Common myeloid progenitor, CD34-positive (primary cell): Measurements from ENCODE around the gene COL19A1.

Experiments used
- CTCF ChIA-PET: fragments of 350-600 bp; sonication (Branson Sonifier 250); formaldehyde crosslinking; loops from one replicate; lab custom pipeline; 2021; ENCODE audit warnings: antibody characterized with exemption; lab: Charles Lee
- POLR2A ChIA-PET: fragments of 350-600 bp; sonication (Branson Sonifier 250); formaldehyde crosslinking; loops from one replicate; lab custom pipeline; 2021; ENCODE audit warnings: antibody characterized with exemption; lab: Charles Lee
- DNase-seq, 3 donors: peaks; one replicate each; pipeline versions ENCODE4 v3.0.0 to v3.0.0-alpha.2; 2013
- H3K27ac ChIP-seq, 2 experiments: 1 replicate in 1 of 2; 2 replicates in 1 of 2; pipeline ENCODE4 v1.7.0; 2013; ENCODE audit warnings: inconsistent platforms in 2 of 2, low read length in 2 of 2, mild to moderate bottlenecking in 2 of 2, low read depth in 1 of 2, moderate library complexity in 1 of 2; ENCODE audit not compliant: severe bottlenecking in 2 of 2, insufficient read depth in 1 of 2, poor library complexity in 1 of 2
- H3K27me3 ChIP-seq, 5 experiments: replicated peaks in 2 of 5; 1 replicate in 3 of 5; 2 replicates in 2 of 5; pipeline versions ENCODE4 v1.6.1 to v1.7.0; 2013; ENCODE audit warnings: low read length in 4 of 5, mild to moderate bottlenecking in 2 of 5, moderate library complexity in 2 of 5, inconsistent platforms in 1 of 5; ENCODE audit not compliant: insufficient read depth in 5 of 5, control insufficient read depth in 4 of 5
- H3K36me3 ChIP-seq, 4 experiments: 1 replicate in 2 of 4; 2 replicates in 2 of 4; pipeline versions ENCODE4 v1.6.1 to v1.7.0; 2013; ENCODE audit warnings: low read length in 3 of 4, control low read depth in 1 of 4, mild to moderate bottlenecking in 1 of 4; ENCODE audit not compliant: control insufficient read depth in 4 of 4, insufficient read depth in 4 of 4
- H3K4me1 ChIP-seq, 4 experiments: 1 replicate in 3 of 4; 2 replicates in 1 of 4; pipeline versions ENCODE4 v1.6.1 to v1.7.1; 2013; ENCODE audit warnings: low read length in 3 of 4, mild to moderate bottlenecking in 3 of 4, control low read depth in 1 of 4, inconsistent platforms in 1 of 4, moderate library complexity in 1 of 4; ENCODE audit not compliant: control insufficient read depth in 4 of 4, insufficient read depth in 4 of 4; ENCODE audit errors: control extremely low read depth in 1 of 4
- H3K4me3 ChIP-seq, 7 experiments: 1 replicate in 4 of 7; 2 replicates in 3 of 7; pipeline versions ENCODE4 v1.5.1 to v1.7.0; 2013; ENCODE audit warnings: mild to moderate bottlenecking in 7 of 7, low read length in 6 of 7, moderate library complexity in 6 of 7, inconsistent platforms in 2 of 7, low read depth in 2 of 7, control low read depth in 1 of 7; ENCODE audit not compliant: insufficient read depth in 4 of 7, control insufficient read depth in 1 of 7; ENCODE audit errors: extremely low read depth in 1 of 7
- H3K9me3 ChIP-seq, 5 experiments: 1 replicate in 4 of 5; 2 replicates in 1 of 5; pipeline versions ENCODE4 v1.6.1 to v1.7.1; 2013; ENCODE audit warnings: low read length in 4 of 5, mild to moderate bottlenecking in 2 of 5, inconsistent platforms in 1 of 5, low read depth in 1 of 5, moderate library complexity in 1 of 5; ENCODE audit not compliant: control insufficient read depth in 4 of 5, insufficient read depth in 2 of 5; ENCODE audit errors: control extremely low read depth in 1 of 5
- WGBS: methylation state at CpG from one replicate; pipeline ENCODE4 v1.1.5; 2013; ENCODE audit not compliant: insufficient coverage; 5-methylcytosine and 5-hydroxymethylcytosine counted together

Gene COL19A1

GRCh38 chr6:70184723-70185122, 318.4 kb downstream of the COL19A1 start:
- CTCF ChIA-PET = no interaction called here
- no peak overlapping the region for H3K4me3 ChIP-seq
- no peak overlapping the region for H3K27ac ChIP-seq
- peaks cover 0 to 4% (median 0%) of the 10 kb centered on the region in 5 experiments for H3K27me3 ChIP-seq
- no CpG with 5 or more reads among the region's 3 CpGs for WGBS
- no peaks in the 10 kb centered on the region for H3K4me1 ChIP-seq
- no peaks in the 10 kb centered on the region for H3K36me3 ChIP-seq
- POLR2A ChIA-PET = no interaction called here
- H3K9me3 ChIP-seq = no peaks in the 10 kb centered on the region
- no peak for DNase-seq

- Histone ChIP-seq H3K4me3 (no peak overlapping the region), H3K27me3 (peaks cover 0 to 4% (median 0%) of the 10 kb centered on the region in 5 experiments), H3K36me3 (no peaks in the 10 kb centered on the region), H3K9me3 (no peaks in the 10 kb centered on the region), H3K4me1 (no peaks in the 10 kb centered on the region), H3K27ac (no peak overlapping the region)
- ChIA-PET POLR2A (no interaction called here), CTCF (no interaction called here)
- DNase-seq = no peak
- WGBS = no CpG with 5 or more reads among the region's 1 CpG
These were observed 320.1 kb downstream of the COL19A1 start for GRCh38 chr6:70186461-70186860.

GRCh38 chr6:70188202-70188601, 321.8 kb downstream of the COL19A1 start:
- POLR2A ChIA-PET = no interaction called here
- 87% methylated on average over 6 of the region's 6 CpGs for WGBS
- DNase-seq = no peak
- CTCF ChIA-PET = no interaction called here
- Histone ChIP-seq H3K27me3 (peaks cover 0 to 3% (median 0%) of the 10 kb centered on the region in 5 experiments), H3K4me1 (no peaks in the 10 kb centered on the region), H3K36me3 (no peaks in the 10 kb centered on the region), H3K9me3 (no peaks in the 10 kb centered on the region), H3K27ac (no peak overlapping the region), H3K4me3 (no peak overlapping the region)

- DNase-seq = no peak
- no peaks in the 10 kb centered on the region for H3K4me1 ChIP-seq
- H3K36me3 ChIP-seq = no peaks in the 10 kb centered on the region
- POLR2A ChIA-PET = no interaction called here
- no peak overlapping the region for H3K27ac ChIP-seq
- no peak overlapping the region for H3K4me3 ChIP-seq
- CTCF ChIA-PET = no interaction called here
- no peaks in the 10 kb centered on the region for H3K9me3 ChIP-seq
- H3K27me3 ChIP-seq = peaks cover 0 to 3% (median 2%) of the 10 kb centered on the region in 5 experiments
These were observed 328.1 kb downstream of the COL19A1 start for GRCh38 chr6:70194421-70194820.

GRCh38 chr6:70196531-70196930, 330.2 kb downstream of the COL19A1 start:
- no peak overlapping the region for H3K27ac ChIP-seq
- WGBS = no CpG with 5 or more reads among the region's 2 CpGs
- ChIA-PET CTCF (no interaction called here), POLR2A (no interaction called here)
- H3K4me1 ChIP-seq = no peaks in the 10 kb centered on the region
- no peaks in the 10 kb centered on the region for H3K36me3 ChIP-seq
- H3K9me3 ChIP-seq = no peaks in the 10 kb centered on the region
- no peak for DNase-seq
- H3K4me3 ChIP-seq = no peak overlapping the region
- peaks cover 0 to 6% (median 2%) of the 10 kb centered on the region in 5 experiments for H3K27me3 ChIP-seq

- Histone ChIP-seq H3K27me3 (peaks cover 0 to 8% (median 2%) of the 10 kb centered on the region in 5 experiments), H3K4me3 (no peak overlapping the region), H3K27ac (no peak overlapping the region), H3K4me1 (no peaks in the 10 kb centered on the region), H3K9me3 (no peaks in the 10 kb centered on the region), H3K36me3 (no peaks in the 10 kb centered on the region)
- POLR2A ChIA-PET = no interaction called here
- 100% methylated on average over 2 of the region's 2 CpGs for WGBS
- no peak for DNase-seq
- CTCF ChIA-PET = no interaction called here
These were observed 332.4 kb downstream of the COL19A1 start for GRCh38 chr6:70198785-70199184.

GRCh38 chr6:70208235-70208790, 342.0 kb downstream of the COL19A1 start:
- peaks cover 0 to 6% (median 0%) of the 10 kb centered on the region in 5 experiments for H3K27me3 ChIP-seq
- ChIA-PET CTCF (interaction anchor here (2.1 kb wide), 1 partner anchor 11 kb away, joined by 8 read pairs; no protein-coding TSS in a partner anchor), POLR2A (no interaction called here)
- no peak for DNase-seq
- H3K36me3 ChIP-seq = no peaks in the 10 kb centered on the region
- no CpG with 5 or more reads among the region's 1 CpG for WGBS
- no peaks in the 10 kb centered on the region for H3K4me1 ChIP-seq
- H3K9me3 ChIP-seq = no peaks in the 10 kb centered on the region
- H3K27ac ChIP-seq = no peak overlapping the region
- no peak overlapping the region for H3K4me3 ChIP-seq
